Mesothelial cell of epicardium (in vitro differentiated cells): ENCODE results near the gene BLACAT1. TPM values are rescaled to one million over a fixed set of nuclear protein-coding genes. Genes with fewer than 3 reads are reported as not detected.

Source experiments
- DNase-seq, 2 experiments: peaks; one replicate each; pipeline ENCODE4 v3.0.0; 2021; ENCODE audit warnings: low spot score in 2 of 2; ENCODE audit not compliant: unreplicated experiment in 2 of 2
- H3K27ac Mint-ChIP-seq: 2 replicates; pipeline ENCODE4 v1.8.0; 2021; ENCODE audit warnings: mixed read lengths
- H3K27me3 Mint-ChIP-seq: 2 replicates; pipeline ENCODE4 v1.8.0; 2021; ENCODE audit warnings: low read depth, mixed read lengths
- H3K36me3 Mint-ChIP-seq: 2 replicates; pipeline ENCODE4 v1.8.0; 2021; ENCODE audit warnings: mixed read lengths
- H3K4me1 Mint-ChIP-seq: 2 replicates; pipeline ENCODE4 v1.8.0; 2021; ENCODE audit warnings: mixed read lengths
- H3K4me3 Mint-ChIP-seq: 2 replicates; pipeline ENCODE4 v1.8.0; 2021; ENCODE audit warnings: mild to moderate bottlenecking, moderate library complexity, mixed read lengths
- H3K9me3 Mint-ChIP-seq: 2 replicates; pipeline ENCODE4 v1.8.0; 2021; ENCODE audit warnings: mixed read lengths
- total RNA-seq: library from RNA; stranded (reverse); gene quantifications from 3 replicates; pipeline ENCODE4 v1.2.1, GENCODE V29; 2021
- TF ChIP-seq, protein P1 (sequence below): fragments of 200-600 bp; sonication (generic); IDR thresholded peaks from one replicate; pipeline ENCODE4 v1.5.0; 2021; ENCODE audit warnings: antibody characterized with exemption; ENCODE audit not compliant: unreplicated experiment

Gene BLACAT1
- total RNA-seq, 1 donor from 2014 or later = 0.74 TPM

DNA sequence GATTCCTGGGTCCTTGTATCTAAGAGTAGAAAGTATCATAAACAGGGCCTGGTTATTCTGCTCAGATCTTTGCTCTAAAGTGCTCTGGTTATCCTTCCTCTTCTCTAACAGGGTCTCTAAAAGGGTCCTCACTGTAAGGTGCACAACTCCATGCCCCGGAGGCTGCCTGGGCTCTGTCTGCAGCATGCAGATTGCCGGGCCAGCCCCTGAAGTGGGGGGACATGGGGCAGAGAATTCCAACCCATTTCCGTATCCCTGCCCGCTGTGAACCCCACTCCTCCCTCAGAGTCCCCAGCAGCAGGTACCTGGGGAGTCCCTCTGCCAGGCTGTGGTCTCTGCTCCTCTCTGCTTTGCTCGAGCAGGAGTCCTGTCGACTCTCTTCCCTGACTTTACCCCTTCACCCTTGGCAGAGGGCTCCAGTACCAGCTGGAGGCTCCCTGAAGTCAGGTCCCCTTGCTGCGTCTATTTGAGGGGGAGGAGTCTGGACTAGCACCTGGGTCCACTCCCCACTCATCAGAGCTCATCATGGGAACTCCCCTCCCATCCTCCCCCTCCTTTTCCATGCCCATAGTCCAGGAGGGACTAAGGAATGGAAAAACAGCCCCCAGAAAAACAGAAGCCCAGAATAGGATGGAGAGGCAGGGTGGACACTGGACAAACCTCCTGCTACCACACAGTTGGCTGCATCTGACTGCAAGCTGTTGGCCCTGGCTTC lies 12.1 kb downstream of the BLACAT1 start:
- no peak for DNase-seq
- Mint-ChIP-seq H3K27me3 (no peaks in the 10 kb centered on the region), H3K9me3 (no peaks in the 10 kb centered on the region), H3K36me3 (no peaks in the 10 kb centered on the region), H3K4me1 (peaks cover 74% of the 10 kb centered on the region), H3K27ac (no peak overlapping the region), H3K4me3 (no peak overlapping the region)
- TF ChIP-seq, protein P1, sequence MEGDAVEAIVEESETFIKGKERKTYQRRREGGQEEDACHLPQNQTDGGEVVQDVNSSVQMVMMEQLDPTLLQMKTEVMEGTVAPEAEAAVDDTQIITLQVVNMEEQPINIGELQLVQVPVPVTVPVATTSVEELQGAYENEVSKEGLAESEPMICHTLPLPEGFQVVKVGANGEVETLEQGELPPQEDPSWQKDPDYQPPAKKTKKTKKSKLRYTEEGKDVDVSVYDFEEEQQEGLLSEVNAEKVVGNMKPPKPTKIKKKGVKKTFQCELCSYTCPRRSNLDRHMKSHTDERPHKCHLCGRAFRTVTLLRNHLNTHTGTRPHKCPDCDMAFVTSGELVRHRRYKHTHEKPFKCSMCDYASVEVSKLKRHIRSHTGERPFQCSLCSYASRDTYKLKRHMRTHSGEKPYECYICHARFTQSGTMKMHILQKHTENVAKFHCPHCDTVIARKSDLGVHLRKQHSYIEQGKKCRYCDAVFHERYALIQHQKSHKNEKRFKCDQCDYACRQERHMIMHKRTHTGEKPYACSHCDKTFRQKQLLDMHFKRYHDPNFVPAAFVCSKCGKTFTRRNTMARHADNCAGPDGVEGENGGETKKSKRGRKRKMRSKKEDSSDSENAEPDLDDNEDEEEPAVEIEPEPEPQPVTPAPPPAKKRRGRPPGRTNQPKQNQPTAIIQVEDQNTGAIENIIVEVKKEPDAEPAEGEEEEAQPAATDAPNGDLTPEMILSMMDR = no peak

DNA sequence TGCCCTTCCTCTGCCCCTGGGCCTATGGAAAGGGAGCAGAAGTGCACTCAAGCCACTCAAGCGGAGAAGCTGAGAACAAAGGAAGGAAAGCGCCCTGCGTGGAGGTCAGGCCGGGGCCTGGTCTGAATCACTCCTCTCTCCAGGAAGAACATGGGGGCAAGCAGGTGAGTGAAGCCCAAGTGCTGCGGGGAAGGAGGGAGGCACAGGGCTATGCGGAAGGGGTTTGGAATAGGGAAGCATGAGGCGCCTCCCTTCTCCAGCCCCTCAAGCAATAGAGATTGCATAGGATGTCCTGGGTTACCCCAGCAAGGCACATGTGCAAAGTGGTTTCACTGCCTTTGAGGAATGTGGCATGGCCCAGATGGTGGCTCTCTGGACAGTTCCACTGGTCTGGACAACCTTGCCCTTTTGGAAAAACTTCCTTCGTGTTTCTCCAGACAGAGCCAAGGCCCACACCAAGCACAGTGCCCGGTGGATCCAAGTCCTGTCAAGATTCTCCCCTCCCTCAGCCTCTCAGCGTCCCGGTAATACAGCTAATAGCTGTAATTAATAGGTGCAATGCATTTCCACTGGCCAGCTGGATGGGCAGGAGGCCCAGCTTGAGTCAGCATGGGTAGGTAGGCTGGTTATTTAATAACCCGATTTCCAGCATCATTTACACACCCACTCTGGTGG lies 13.7 kb downstream of the BLACAT1 start:
- Mint-ChIP-seq H3K4me1 (peaks cover 68% of the 10 kb centered on the region), H3K4me3 (no peak overlapping the region), H3K27me3 (no peaks in the 10 kb centered on the region), H3K27ac (peak overlapping the region; percentile 39), H3K9me3 (no peaks in the 10 kb centered on the region), H3K36me3 (no peaks in the 10 kb centered on the region)
- DNase-seq = no peak
- TF ChIP-seq, protein P1 = no peak

DNA sequence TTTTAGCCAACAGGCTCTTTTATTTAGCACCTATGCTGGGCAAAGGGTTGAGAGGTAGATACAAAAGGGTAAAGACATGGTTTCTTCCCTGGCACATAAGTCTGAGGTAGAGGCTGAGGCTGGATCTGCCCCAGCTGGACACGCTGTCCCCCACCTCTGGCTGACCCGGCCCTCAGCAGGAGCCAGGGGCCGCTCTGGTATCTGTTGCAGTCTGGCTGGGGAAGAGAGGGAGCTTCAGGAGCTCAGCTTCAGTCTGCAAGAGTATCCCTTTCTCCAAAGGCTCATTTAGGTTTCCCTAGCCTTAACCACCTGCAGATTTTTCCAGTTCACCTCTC lies 14.2 kb downstream of the BLACAT1 start:
- TF ChIP-seq, protein P1 = no peak
- DNase-seq = no peak
- H3K4me3 Mint-ChIP-seq = no peak overlapping the region
- no peaks in the 10 kb centered on the region for H3K36me3 Mint-ChIP-seq
- H3K4me1 Mint-ChIP-seq = peaks cover 65% of the 10 kb centered on the region
- no peaks in the 10 kb centered on the region for H3K27me3 Mint-ChIP-seq
- H3K9me3 Mint-ChIP-seq = no peaks in the 10 kb centered on the region
- peak overlapping the region; percentile 40 for H3K27ac Mint-ChIP-seq

DNA sequence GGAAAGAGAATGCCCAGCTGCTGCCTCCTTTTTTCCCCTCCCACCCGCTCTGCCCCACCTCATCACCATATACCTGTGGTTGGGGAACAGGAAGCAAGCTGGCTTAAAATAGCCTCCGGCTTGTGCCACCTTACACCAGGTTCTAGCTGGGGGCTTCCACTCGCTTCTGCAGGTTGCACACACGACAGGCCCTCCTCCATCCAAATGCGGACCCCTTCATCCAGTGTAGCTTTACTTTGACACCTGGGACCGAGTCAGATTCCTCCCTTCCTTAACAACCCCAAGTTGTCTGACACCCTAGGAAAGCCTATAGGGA lies 14.6 kb downstream of the BLACAT1 start:
- Mint-ChIP-seq H3K27ac (peak overlapping the region; percentile 40), H3K27me3 (peaks cover 2% of the 10 kb centered on the region), H3K9me3 (no peaks in the 10 kb centered on the region), H3K4me1 (peaks cover 65% of the 10 kb centered on the region), H3K4me3 (no peak overlapping the region), H3K36me3 (no peaks in the 10 kb centered on the region)
- TF ChIP-seq, protein P1 = no peak
- no peak for DNase-seq

DNA sequence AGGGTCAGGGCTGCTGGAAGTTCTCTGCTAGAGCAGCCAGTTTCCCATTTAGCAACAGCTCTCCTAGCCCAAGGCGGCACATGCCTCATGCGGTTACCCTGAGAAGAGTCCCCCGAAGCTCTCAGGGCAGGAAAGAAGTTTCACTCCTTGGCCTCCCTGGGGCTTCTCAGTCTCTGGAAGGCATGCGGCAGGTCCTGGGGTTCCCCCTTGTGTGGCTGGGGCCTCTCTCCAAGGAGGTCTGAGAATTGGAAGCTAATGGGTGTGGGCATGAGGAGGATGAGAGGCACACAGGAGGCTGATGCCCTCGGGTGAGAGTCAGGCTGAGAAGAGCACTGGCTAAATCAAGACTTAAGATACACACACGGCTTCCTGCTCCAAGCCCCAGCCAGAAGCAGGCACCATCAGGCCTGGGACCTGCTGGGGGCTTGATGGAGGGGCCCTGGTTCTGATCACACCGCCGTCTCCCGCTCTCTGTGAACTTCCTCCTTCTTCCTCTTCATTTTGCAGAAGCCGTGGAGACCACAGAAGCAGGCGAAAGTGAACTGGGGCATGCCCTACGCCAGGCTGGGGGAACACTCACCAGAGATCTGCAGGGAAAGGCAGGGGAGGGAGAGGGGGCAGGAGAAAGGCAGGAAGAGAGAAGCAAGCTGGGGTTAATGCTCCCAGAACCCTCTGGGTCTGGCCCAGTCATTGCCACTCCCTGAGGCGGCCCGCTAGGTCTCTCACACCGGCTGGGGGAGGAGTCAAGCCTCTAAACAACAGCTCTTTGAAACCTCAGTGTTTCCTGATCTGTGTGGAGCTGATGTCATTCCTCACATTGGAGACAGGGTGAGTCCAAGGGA lies 15.1 kb downstream of the BLACAT1 start:
- TF ChIP-seq, protein P1 = no peak
- H3K27ac Mint-ChIP-seq = peak overlapping the region; percentile 40
- H3K36me3 Mint-ChIP-seq = no peaks in the 10 kb centered on the region
- H3K9me3 Mint-ChIP-seq = no peaks in the 10 kb centered on the region
- DNase-seq = no peak
- H3K4me3 Mint-ChIP-seq = no peak overlapping the region
- H3K4me1 Mint-ChIP-seq = peaks cover 61% of the 10 kb centered on the region
- H3K27me3 Mint-ChIP-seq = peaks cover 4% of the 10 kb centered on the region
